Upper lobe of left lung (tissue), 6 donors: ENCODE measurements around the gene AP4M1. TPM values are rescaled to one million over a fixed set of nuclear protein-coding genes. Genes with fewer than 3 reads are reported as not detected.

Experiments
- ATAC-seq, 2 donors: fragments of 200-7000 bp; cut with Tn5 transposase; one replicate each; pipeline ENCODE4 v1.9.1; 2022; ENCODE audit warnings: mild to moderate bottlenecking in 2 of 2, moderate library complexity in 2 of 2; ENCODE audit not compliant: low FRiP score in 2 of 2
- DNase-seq, 2 donors: peaks; one replicate each; pipeline ENCODE4 v3.0.0-alpha.2; 2019 to 2020
- H3K27ac ChIP-seq, 4 donors: fragments of 200-600 bp; sonication (generic); one replicate each; pipeline ENCODE4 v1.5.1; 2016 to 2019
- H3K27me3 ChIP-seq, 4 donors: fragments of 200-600 bp; sonication (generic); one replicate each; pipeline ENCODE4 v1.5.1; 2017 to 2019
- H3K36me3 ChIP-seq, 4 donors: fragments of 200-600 bp; sonication (generic); one replicate each; pipeline ENCODE4 v1.5.1; 2016 to 2019
- H3K4me1 ChIP-seq, 4 donors: fragments of 200-600 bp; sonication (generic); one replicate each; pipeline ENCODE4 v1.5.1; 2018 to 2019
- H3K4me3 ChIP-seq, 4 donors: fragments of 200-600 bp; sonication (generic); one replicate each; pipeline ENCODE4 v1.5.1; 2017 to 2019; ENCODE audit warnings: mild to moderate bottlenecking in 2 of 4, moderate library complexity in 1 of 4
- H3K9me3 ChIP-seq, 4 donors: fragments of 200-600 bp; sonication (generic); one replicate each; pipeline ENCODE4 v1.5.1; 2018 to 2019
- CTCF ChIP-seq, 6 experiments: fragments of 450-650 bp in 4 of 6; fragments of 200-600 bp in 2 of 6; sonication (generic) in 2 of 6; IDR thresholded peaks; one replicate each; pipeline ENCODE4 v1.5.1; 2016 to 2019; ENCODE audit warnings: antibody characterized with exemption in 6 of 6
- EP300 ChIP-seq, 4 donors: sonication (generic); formaldehyde crosslinking; IDR thresholded peaks; one replicate each; pipeline ENCODE4 v1.5.1; 2017; ENCODE audit warnings: antibody characterized with exemption in 4 of 4, control low read depth in 2 of 4
- POLR2A ChIP-seq, 4 donors: fragments of 450-650 bp; IDR thresholded peaks; one replicate each; pipeline ENCODE4 v1.5.1; 2016 to 2017; ENCODE audit warnings: antibody characterized with exemption in 4 of 4, mild to moderate bottlenecking in 2 of 4
- POLR2AphosphoS5 ChIP-seq, 2 donors: sonication (generic); formaldehyde crosslinking; IDR thresholded peaks; one replicate each; pipeline ENCODE4 v1.5.1; 2017; ENCODE audit warnings: antibody characterized with exemption in 2 of 2
- WGBS, 2 donors: methylation state at CpG; one replicate each; pipeline ENCODE4 v1.1.5; 2017 to 2018; 5-methylcytosine and 5-hydroxymethylcytosine counted together
- total RNA-seq, 6 donors: library from RNA; depleted of rRNA in 4 of 6; stranded (reverse); fragments of >200 nt in 4 of 6; gene quantifications; one replicate each; pipeline versions ENCODE4 v1.1.0 to v1.2.1, GENCODE V29; 2016 to 2021
- donor health status: DM: no; HTN: no; CAD: no; lungs with moderate emphysema.
- donor health status: DM: no; HTN: yes; CAD: no; lungs with severe emphysema.

The AP4M1 gene
- total RNA-seq, 6 donors from 2014 or later: 17.3 to 142 (median 19.4) TPM

GRCh38 chr7:100090527-100091410 lies 10.7 kb upstream of the AP4M1 start:
- H3K36me3 ChIP-seq: peaks cover 35 to 53% (median 52%) of the 10 kb centered on the region in 4 donors
- H3K4me3 ChIP-seq: no peak overlapping the region
- no peaks in the 10 kb centered on the region for H3K9me3 ChIP-seq
- 86 to 91% methylated on average over 13 to 14 of the region's 14 CpGs for WGBS, 2 donors
- DNase-seq: no peak
- ATAC-seq: no peak
- TF ChIP-seq EP300 (IDR thresholded peaks at IDR 0.05): no peak
- no peak for TF ChIP-seq CTCF (IDR thresholded peaks at IDR 0.05)
- no peak for TF ChIP-seq POLR2A (IDR thresholded peaks at IDR 0.05)
- no peak for TF ChIP-seq POLR2AphosphoS5 (IDR thresholded peaks at IDR 0.05)
- no peak overlapping the region for H3K27ac ChIP-seq
- no peaks in the 10 kb centered on the region for H3K27me3 ChIP-seq
- peaks cover 12 to 21% (median 17%) of the 10 kb centered on the region in 4 donors for H3K4me1 ChIP-seq

DNA sequence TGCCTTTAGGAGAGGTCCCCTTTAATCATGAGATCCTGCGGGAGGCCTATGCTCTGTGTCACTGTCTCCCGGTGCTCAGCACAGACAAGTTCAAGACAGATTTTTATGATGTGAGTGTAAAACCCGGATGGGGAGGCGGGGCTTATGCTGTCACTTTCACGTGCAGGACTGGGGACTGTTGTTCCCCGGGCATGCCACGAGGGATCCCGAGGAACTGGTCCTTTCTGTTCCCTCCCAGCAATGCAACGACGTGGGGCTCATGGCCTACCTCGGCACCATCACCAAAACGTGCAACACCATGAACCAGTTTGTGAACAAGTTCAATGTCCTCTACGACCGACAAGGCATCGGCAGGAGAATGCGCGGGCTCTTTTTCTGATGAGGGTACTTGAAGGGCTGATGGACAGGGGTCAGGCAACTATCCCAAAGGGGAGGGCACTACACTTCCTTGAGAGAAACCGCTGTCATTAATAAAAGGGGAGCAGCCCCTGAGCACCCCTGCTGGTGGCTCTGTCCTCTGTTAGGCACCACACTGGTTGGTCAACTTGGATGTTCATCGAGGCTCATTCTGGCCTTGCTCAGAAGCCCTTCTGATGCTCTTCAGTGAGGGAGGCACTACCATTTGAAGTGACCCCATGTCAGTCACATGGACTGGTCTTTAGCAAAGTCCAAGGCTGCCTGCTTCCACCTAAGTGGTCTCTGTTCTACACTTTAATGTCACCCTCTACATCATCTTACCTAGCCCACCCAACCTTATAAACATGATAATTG lies 9.8 kb upstream of the AP4M1 start:
- no peaks in the 10 kb centered on the region for H3K9me3 ChIP-seq
- H3K4me3 ChIP-seq: no peak overlapping the region
- WGBS, 2 donors: 60 to 71% methylated on average over 8 to 19 of the region's 19 CpGs
- no peak overlapping the region for H3K27ac ChIP-seq
- H3K27me3 ChIP-seq: no peaks in the 10 kb centered on the region
- TF ChIP-seq EP300 (IDR thresholded peaks at IDR 0.05): no peak
- no peak for TF ChIP-seq POLR2AphosphoS5 (IDR thresholded peaks at IDR 0.05)
- no peak for TF ChIP-seq CTCF (IDR thresholded peaks at IDR 0.05)
- TF ChIP-seq POLR2A (IDR thresholded peaks at IDR 0.05): no peak
- H3K36me3 ChIP-seq: peaks cover 44 to 61% (median 60%) of the 10 kb centered on the region in 4 donors
- ATAC-seq (no peak), DNase-seq (no peak)
- peaks cover 12 to 21% (median 17%) of the 10 kb centered on the region in 4 donors for H3K4me1 ChIP-seq

GRCh38 chr7:100093054-100093453 lies 8.4 kb upstream of the AP4M1 start:
- no peak for TF ChIP-seq CTCF (IDR thresholded peaks at IDR 0.05)
- no peak for TF ChIP-seq POLR2A (IDR thresholded peaks at IDR 0.05)
- no peak for TF ChIP-seq POLR2AphosphoS5 (IDR thresholded peaks at IDR 0.05)
- no peak for TF ChIP-seq EP300 (IDR thresholded peaks at IDR 0.05)
- no peak for ATAC-seq
- 63 to 65% methylated on average over 8 of the region's 8 CpGs for WGBS, 2 donors
- Histone ChIP-seq H3K9me3 (no peaks in the 10 kb centered on the region), H3K36me3 (peaks cover 58 to 76% (median 75%) of the 10 kb centered on the region in 4 donors), H3K27ac (no peak overlapping the region), H3K4me1 (peaks cover 11 to 18% (median 14%) of the 10 kb centered on the region in 4 donors), H3K4me3 (no peak overlapping the region), H3K27me3 (no peaks in the 10 kb centered on the region)
- DNase-seq: no peak

DNA sequence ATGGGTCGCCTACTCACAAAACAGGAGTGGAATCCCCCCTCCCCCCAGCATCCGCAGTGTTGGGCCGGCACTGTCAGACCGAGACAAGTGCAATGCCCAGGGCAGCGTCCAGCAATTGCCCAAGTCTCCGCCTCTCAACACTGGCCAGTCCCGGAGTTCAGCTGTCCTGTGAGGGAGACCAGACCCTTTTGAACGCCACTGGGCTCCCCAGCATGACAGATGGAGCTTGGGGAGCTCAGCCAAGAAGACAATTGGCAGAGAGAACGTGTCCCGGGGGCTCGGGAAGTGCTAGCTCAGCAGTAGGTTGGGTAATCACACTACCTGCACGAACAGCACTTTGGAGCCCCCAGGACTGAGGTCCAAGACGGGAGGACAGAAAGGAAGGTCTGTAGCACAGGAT lies 7.9 kb upstream of the AP4M1 start:
- H3K36me3 ChIP-seq: peaks cover 62 to 80% (median 79%) of the 10 kb centered on the region in 4 donors
- ATAC-seq: no peak
- H3K27ac ChIP-seq: no peak overlapping the region

DNA sequence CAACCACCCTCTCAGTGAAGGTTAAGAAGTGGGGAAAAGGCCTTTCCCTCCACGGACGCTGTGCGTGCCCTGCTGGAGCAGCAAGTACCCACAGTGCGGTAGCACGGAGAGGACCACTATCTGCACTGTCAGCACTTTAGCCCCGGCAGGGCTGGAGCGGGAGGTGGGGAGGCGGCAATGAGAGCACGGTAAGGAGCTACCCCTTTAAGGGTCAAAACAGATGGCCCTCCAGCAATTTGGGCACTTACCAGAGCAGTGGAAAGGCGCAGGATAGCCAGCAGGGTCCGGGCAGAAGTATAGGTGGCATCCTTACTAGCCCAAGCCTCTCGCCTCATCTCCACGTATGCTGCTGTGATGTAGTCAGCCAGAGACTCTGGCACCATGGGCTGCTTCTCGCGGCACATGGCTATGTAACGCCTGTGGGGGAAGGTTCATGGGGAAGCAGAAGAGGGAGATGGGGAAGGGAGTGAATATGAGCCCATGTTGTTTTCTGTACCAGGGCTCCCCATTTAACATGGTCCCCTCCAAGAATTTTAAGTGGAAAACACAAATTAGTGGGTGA lies 7.4 kb upstream of the AP4M1 start:
- WGBS, 2 donors: 83 to 88% methylated on average over 16 of the region's 16 CpGs
- H3K36me3 ChIP-seq: peaks cover 62 to 85% (median 84%) of the 10 kb centered on the region in 4 donors
- H3K9me3 ChIP-seq: no peaks in the 10 kb centered on the region
- no peak for DNase-seq
- ATAC-seq: no peak
- H3K4me1 ChIP-seq: peaks cover 8 to 16% (median 11%) of the 10 kb centered on the region in 4 donors
- H3K4me3 ChIP-seq: no peak overlapping the region
- H3K27ac ChIP-seq: no peak overlapping the region
- TF ChIP-seq CTCF (IDR thresholded peaks at IDR 0.05): no peak
- H3K27me3 ChIP-seq: no peaks in the 10 kb centered on the region

More for the DNA sequence above, 7.9 kb upstream of the AP4M1 start:
- TF ChIP-seq EP300 (IDR thresholded peaks at IDR 0.05) (no peak), POLR2A (IDR thresholded peaks at IDR 0.05) (no peak)
- DNase-seq: no peak
- peaks cover 7 to 14% (median 10%) of the 10 kb centered on the region in 4 donors for H3K4me1 ChIP-seq
- 57 to 60% methylated on average over 8 to 10 of the region's 13 CpGs for WGBS, 2 donors
- no peak overlapping the region for H3K4me3 ChIP-seq
- H3K27me3 ChIP-seq: no peaks in the 10 kb centered on the region
- no peaks in the 10 kb centered on the region for H3K9me3 ChIP-seq
